A673 (cell line): ENCODE measurements around the gene FCHSD2. TPM values are rescaled to one million over a fixed set of nuclear protein-coding genes. Genes with fewer than 3 reads are reported as not detected.
"Not testable (repeated sequence)": the region's sequence is repeated elsewhere in the genome, so short reads cannot be mapped to it uniquely, and the experiment has no call there.

Source experiments
- BruUV-seq: library from RNA; stranded (reverse); fragments of 400-500 nt; replicated peaks from 2 replicates; lab custom pipeline; 2021; lab: Mats Ljungman, UMichigan
- CTCF ChIA-PET: fragments of 300-600 bp; sonication (Branson Sonifier 250); formaldehyde crosslinking; loops from one replicate; lab custom pipeline; 2022; ENCODE audit warnings: antibody characterized with exemption; lab: Charles Lee
- POLR2A ChIA-PET: fragments of 300-600 bp; sonication (Branson Sonifier 250); formaldehyde crosslinking; loops from one replicate; lab custom pipeline; 2022; ENCODE audit warnings: antibody characterized with exemption; ENCODE audit not compliant: low non-redundant PET; lab: Charles Lee
- DNase-seq: peaks from one replicate; pipeline ENCODE4 v3.0.0-alpha.2; 2015; ENCODE audit warnings: low spot score
- H3K27ac ChIP-seq: fragments of 200-600 bp; sonication (generic); 2 replicates; pipeline ENCODE4 v1.5.1; 2016; ENCODE audit warnings: mixed run types, low read depth, mild to moderate bottlenecking, mixed read lengths, antibody characterized with exemption, low read length; ENCODE audit not compliant: poor library complexity, severe bottlenecking
- H3K27me3 ChIP-seq: fragments of 200-600 bp; sonication (generic); replicated peaks from 2 replicates; pipeline ENCODE4 v1.6.1; 2017; ENCODE audit warnings: mixed run types, low read depth, mild to moderate bottlenecking, mixed read lengths, antibody characterized with exemption, low read length; ENCODE audit not compliant: insufficient read depth, poor library complexity
- H3K36me3 ChIP-seq: fragments of 200-600 bp; sonication (generic); 2 replicates; pipeline ENCODE4 v1.6.1; 2016; ENCODE audit warnings: mixed run types, mild to moderate bottlenecking, mixed read lengths, antibody characterized with exemption, low read length; ENCODE audit not compliant: insufficient read depth, poor library complexity, severe bottlenecking
- H3K4me1 ChIP-seq: fragments of 200-600 bp; sonication (generic); 2 replicates; pipeline ENCODE4 v1.6.1; 2017; ENCODE audit warnings: mixed run types, mild to moderate bottlenecking, mixed read lengths, antibody characterized with exemption, low read length; ENCODE audit not compliant: insufficient read depth, poor library complexity, severe bottlenecking
- H3K4me3 ChIP-seq: fragments of 200-600 bp; sonication (generic); 2 replicates; pipeline ENCODE4 v1.5.1; 2016; ENCODE audit warnings: low read depth, mixed run types, mild to moderate bottlenecking, mixed read lengths, low read length; ENCODE audit not compliant: poor library complexity, severe bottlenecking
- H3K9me3 ChIP-seq: fragments of 200-600 bp; sonication (generic); 2 replicates; pipeline ENCODE4 v1.6.1; 2016; ENCODE audit warnings: mixed run types, low read depth, mild to moderate bottlenecking, mixed read lengths, antibody characterized with exemption, low read length; ENCODE audit not compliant: poor library complexity, severe bottlenecking
- CTCF ChIP-seq: fragments of 300-800, 200-600 bp; sonication (generic); conservative IDR thresholded peaks from 2 replicates; pipeline ENCODE4 v1.5.1; 2017; ENCODE audit warnings: low read depth, mild to moderate bottlenecking, antibody characterized with exemption, low read length, moderate library complexity, mixed read lengths
- EZH2 ChIP-seq: fragments of 200-600 bp; sonication (generic); IDR thresholded peaks from 2 replicates; pipeline ENCODE4 v1.6.1; 2017; ENCODE audit warnings: borderline replicate concordance, low read depth, mild to moderate bottlenecking, mixed read lengths, antibody characterized with exemption, low read length; ENCODE audit not compliant: poor library complexity, severe bottlenecking
- intact Hi-C: fragments of 100-400 bp; cut with micrococcal nuclease; formaldehyde crosslinking; loops from one replicate; pipeline ENCODE4 v1.10.0; 2022; ENCODE audit not compliant: unreplicated experiment
- total RNA-seq: library from RNA; stranded (reverse); gene quantifications from 2 replicates; pipeline ENCODE4 v1.2.3, GENCODE V29; 2021

Gene FCHSD2
- total RNA-seq, 1 experiment from 2014 or later: 44.7 TPM

GRCh38 chr11:73070653-73071052 is 71.5 kb downstream of the FCHSD2 start:
- Histone ChIP-seq H3K4me3 (no peak overlapping the region), H3K27ac (no peak overlapping the region), H3K9me3 (no peaks in the 10 kb centered on the region), H3K4me1 (no peaks in the 10 kb centered on the region), H3K36me3 (no peaks in the 10 kb centered on the region), H3K27me3 (no peaks in the 10 kb centered on the region)
- BruUV-seq: no TSS peak
- TF ChIP-seq CTCF (no peak), EZH2 (no peak)
- ChIA-PET POLR2A (no interaction called here), CTCF (no interaction called here)
- intact Hi-C loops: no loop called here
- DNase-seq: no peak

- H3K27me3 ChIP-seq, DNase-seq, H3K9me3 ChIP-seq, POLR2A ChIA-PET, intact Hi-C loops, CTCF ChIA-PET, H3K4me3 ChIP-seq, BruUV-seq, H3K27ac ChIP-seq, H3K4me1 ChIP-seq, H3K36me3 ChIP-seq: not testable (repeated sequence)
Observed at GRCh38 chr11:73061857-73062424, 80.2 kb downstream of the FCHSD2 start.

- DNase-seq, CTCF ChIA-PET, H3K27ac ChIP-seq, intact Hi-C loops, BruUV-seq, H3K4me3 ChIP-seq, H3K27me3 ChIP-seq, H3K4me1 ChIP-seq, H3K36me3 ChIP-seq, H3K9me3 ChIP-seq, POLR2A ChIA-PET: not testable (repeated sequence)
Observed at GRCh38 chr11:73061434-73061833, 80.7 kb downstream of the FCHSD2 start.

- H3K9me3 ChIP-seq: no peaks in the 10 kb centered on the region
- no peaks in the 10 kb centered on the region for H3K36me3 ChIP-seq
- TF ChIP-seq EZH2: no peak
- no peak for TF ChIP-seq CTCF
- H3K4me1 ChIP-seq: no peaks in the 10 kb centered on the region
- no peak overlapping the region for H3K4me3 ChIP-seq
- ChIA-PET POLR2A (no interaction called here), CTCF (no interaction called here)
- intact Hi-C loops: no loop called here
- H3K27me3 ChIP-seq: no peaks in the 10 kb centered on the region
- no peak overlapping the region for H3K27ac ChIP-seq
- no peak for DNase-seq
- BruUV-seq: no TSS peak
Observed at GRCh38 chr11:73059915-73060314, 82.2 kb downstream of the FCHSD2 start.
